GM18502 (cell line): ENCODE results near the gene PHACTR3.
A peak's percentile ranks its signal among the peaks of the same experiment; 100 is the strongest.

Experiments
- ATAC-seq: cut with Tn5 transposase; IDR thresholded peaks from one replicate; pipeline ENCODE4 v1.9.1; 2021; ENCODE audit warnings: mild to moderate bottlenecking; ENCODE audit not compliant: unreplicated experiment, poor library complexity

Gene PHACTR3

GRCh38 chr20:59743767-59744485 lies 139.6 kb downstream of the PHACTR3 start:
- ATAC-seq = peak; percentile 68

GRCh38 chr20:59744756-59745155 lies 140.4 kb downstream of the PHACTR3 start:
- ATAC-seq = no peak

GRCh38 chr20:59745201-59745600 lies 140.9 kb downstream of the PHACTR3 start:
- no peak for ATAC-seq

GRCh38 chr20:59745716-59746115 lies 141.4 kb downstream of the PHACTR3 start:
- ATAC-seq = no peak

GRCh38 chr20:59746155-59746554 lies 141.8 kb downstream of the PHACTR3 start:
- no peak for ATAC-seq

GRCh38 chr20:59747671-59748515 lies 143.6 kb downstream of the PHACTR3 start:
- ATAC-seq = no peak

GRCh38 chr20:59748619-59749191 lies 144.4 kb downstream of the PHACTR3 start:
- no peak for ATAC-seq

- no peak for ATAC-seq
Measured at GRCh38 chr20:59749301-59749700, 145.0 kb downstream of the PHACTR3 start.

GRCh38 chr20:59750209-59750840 lies 146.0 kb downstream of the PHACTR3 start:
- no peak for ATAC-seq

- peak; percentile 57 for ATAC-seq
Measured at GRCh38 chr20:59751075-59751711, 146.9 kb downstream of the PHACTR3 start.

- ATAC-seq = peak; percentile 90
Measured at GRCh38 chr20:59752101-59752586, 147.8 kb downstream of the PHACTR3 start.

GRCh38 chr20:59752704-59753460 lies 148.5 kb downstream of the PHACTR3 start:
- peak; percentile 54 for ATAC-seq

- no peak for ATAC-seq
Measured at GRCh38 chr20:59753836-59754235, 149.5 kb downstream of the PHACTR3 start.

- no peak for ATAC-seq
Measured at GRCh38 chr20:59754551-59754950, 150.2 kb downstream of the PHACTR3 start.

GRCh38 chr20:59756241-59756640 lies 151.9 kb downstream of the PHACTR3 start:
- no peak for ATAC-seq

GRCh38 chr20:59764037-59764436 lies 159.7 kb downstream of the PHACTR3 start:
- no peak for ATAC-seq

- no peak for ATAC-seq
Measured at GRCh38 chr20:59765599-59766177, 161.3 kb downstream of the PHACTR3 start.

GRCh38 chr20:59767656-59768055 lies 163.3 kb downstream of the PHACTR3 start:
- no peak for ATAC-seq

- ATAC-seq = no peak
Measured at GRCh38 chr20:59770270-59770669, 165.9 kb downstream of the PHACTR3 start.
